Adrenal gland (tissue), 5 donors: ENCODE measurements around the gene HCN3.
"Not testable (repeated sequence)": the region's sequence is repeated elsewhere in the genome, so short reads cannot be mapped to it uniquely, and the experiment has no call there.

Experiments
- POLR2A ChIP-seq, 2 donors: fragments of 450-650 bp; IDR thresholded peaks; one replicate each; pipeline ENCODE4 v1.6.1; 2017; ENCODE audit warnings: antibody characterized with exemption in 2 of 2, mild to moderate bottlenecking in 2 of 2, moderate library complexity in 1 of 2
- TF ChIP-seq, protein P1 (sequence below), 6 experiments: fragments of 450-650 bp in 4 of 6; fragments of 200-600 bp in 2 of 6; sonication (generic) in 1 of 6; IDR thresholded peaks; 1 replicate in 5 of 6; 2 replicates in 1 of 6; pipeline versions ENCODE4 v1.5.1 to v1.8.0; 2016 to 2021; ENCODE audit warnings: antibody characterized with exemption in 6 of 6, mild to moderate bottlenecking in 2 of 6, moderate library complexity in 1 of 6
- donor health status: DM: no; HTN: no; CAD: no.

GRCh38 chr1:155232001-155232978 lies 45.0 kb upstream of the HCN3 start:
- TF ChIP-seq POLR2A (IDR thresholded peaks at IDR 0.05), result not testable (repeated sequence)
- TF ChIP-seq, protein P1, sequence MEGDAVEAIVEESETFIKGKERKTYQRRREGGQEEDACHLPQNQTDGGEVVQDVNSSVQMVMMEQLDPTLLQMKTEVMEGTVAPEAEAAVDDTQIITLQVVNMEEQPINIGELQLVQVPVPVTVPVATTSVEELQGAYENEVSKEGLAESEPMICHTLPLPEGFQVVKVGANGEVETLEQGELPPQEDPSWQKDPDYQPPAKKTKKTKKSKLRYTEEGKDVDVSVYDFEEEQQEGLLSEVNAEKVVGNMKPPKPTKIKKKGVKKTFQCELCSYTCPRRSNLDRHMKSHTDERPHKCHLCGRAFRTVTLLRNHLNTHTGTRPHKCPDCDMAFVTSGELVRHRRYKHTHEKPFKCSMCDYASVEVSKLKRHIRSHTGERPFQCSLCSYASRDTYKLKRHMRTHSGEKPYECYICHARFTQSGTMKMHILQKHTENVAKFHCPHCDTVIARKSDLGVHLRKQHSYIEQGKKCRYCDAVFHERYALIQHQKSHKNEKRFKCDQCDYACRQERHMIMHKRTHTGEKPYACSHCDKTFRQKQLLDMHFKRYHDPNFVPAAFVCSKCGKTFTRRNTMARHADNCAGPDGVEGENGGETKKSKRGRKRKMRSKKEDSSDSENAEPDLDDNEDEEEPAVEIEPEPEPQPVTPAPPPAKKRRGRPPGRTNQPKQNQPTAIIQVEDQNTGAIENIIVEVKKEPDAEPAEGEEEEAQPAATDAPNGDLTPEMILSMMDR (IDR thresholded peaks at IDR 0.05), result not testable (repeated sequence)
